Measurements from ENCODE around the gene RPL9. TPM values are rescaled to one million over a fixed set of nuclear protein-coding genes. Genes with fewer than 3 reads are reported as not detected.
A peak's percentile ranks its signal among the peaks of the same experiment; 100 is the strongest.
"Not testable (repeated sequence)": the region's sequence is repeated elsewhere in the genome, so short reads cannot be mapped to it uniquely, and the experiment has no call there.

RPL9 gene
- 1,728 TPM for polyA plus RNA-seq (2013, experiment 1 of 2)
- polyA plus RNA-seq (2013, experiment 2 of 2) = 1,807 TPM

- Histone ChIP-seq H3K9ac (ENCODE audit: low read length) (peak within 1 kb of the TSS; percentile 97), H3K4me1 (ENCODE audit: control insufficient read depth, insufficient read depth, low read depth, low read length) (peaks cover 5% of the 10 kb centered on the region), H4K8ac (ENCODE audit: low read length) (peak within 1 kb of the TSS; percentile 80), H2BK15ac (ENCODE audit: low read depth, poor library complexity, severe bottlenecking) (no peak within 1 kb of the TSS), H3K4me2 (ENCODE audit: low read length, poor library complexity, severe bottlenecking) (peak within 1 kb of the TSS; percentile 96), H3K36me3 (ENCODE audit: control insufficient read depth in 1 of 2, insufficient read depth in 2 of 2, low read depth in 1 of 2, low read length in 2 of 2) (peaks cover 11 to 56% of the 10 kb centered on the region in 2 experiments), H2BK12ac (ENCODE audit: low read length in 2 of 2) (peak within 1 kb of the TSS in 1 of 2 experiments; percentile 69), H3K27me3 (ENCODE audit: control insufficient read depth in 1 of 2, insufficient read depth in 1 of 2, low read length in 2 of 2) (no peaks in the 10 kb centered on the region), H2BK5ac (ENCODE audit: low read depth, low read length, poor library complexity, severe bottlenecking) (peak within 1 kb of the TSS; percentile 97), H3K27ac (ENCODE audit: low read length, poor library complexity, severe bottlenecking) (peak within 1 kb of the TSS; percentile 96), H3K14ac (ENCODE audit: low read length in 2 of 2) (peak within 1 kb of the TSS in 1 of 2 experiments; percentile 95), H3K23ac (ENCODE audit: low read length in 2 of 2) (peak within 1 kb of the TSS in 1 of 2 experiments; percentile 72), H3K9me3 (ENCODE audit: control insufficient read depth, low read length) (no peaks in the 10 kb centered on the region), H3K18ac (ENCODE audit: low read depth in 1 of 2, low read length in 2 of 2) (peak within 1 kb of the TSS; percentile 80 to 93), H2AFZ (ENCODE audit: low read depth, low read length) (peak within 1 kb of the TSS; percentile 69), H2BK120ac (ENCODE audit: low read depth, low read length) (no peak within 1 kb of the TSS), H4K91ac (ENCODE audit: low read length) (peak within 1 kb of the TSS; percentile 60), H3K79me1 (replicated peaks; ENCODE audit: low read length, poor library complexity, severe bottlenecking) (peaks cover 6% of the 10 kb centered on the region), H2AK5ac (ENCODE audit: low read length, severe bottlenecking) (peak within 1 kb of the TSS; percentile 83), H3K4me3 (ENCODE audit: insufficient read depth in 1 of 2, low read depth in 1 of 2, low read length in 2 of 2) (peak within 1 kb of the TSS; percentile 83 to 90), H3K4ac (ENCODE audit: low read depth in 1 of 2, low read length in 2 of 2) (peak within 1 kb of the TSS; percentile 58 to 98)
- DNase-seq = peak; percentile 99
- WGBS = under 1% methylated on average over 54 of the region's 55 CpGs
These were observed at the start of gene RPL9, which contains the start of gene LIAS for GRCh38 chr4:39458505-39459300. TSS of gene RPL9 (minus strand) at chr4:39458922. CDS start at chr4:39458439, 483 bp downstream. TSS of gene LIAS (plus strand) at chr4:39459056. CDS start at chr4:39459118, 62 bp downstream.

GRCh38 chr4:39505581-39505980, 46.9 kb upstream of the RPL9 start:
- peak overlapping the region; percentile 43 for H3K27ac ChIP-seq (ENCODE audit: low read length, poor library complexity, severe bottlenecking)
- peaks cover 15% of the 10 kb centered on the region for H3K79me1 ChIP-seq (replicated peaks; ENCODE audit: low read length, poor library complexity, severe bottlenecking)
- H3K4me3 ChIP-seq (ENCODE audit: insufficient read depth in 1 of 2, low read depth in 1 of 2, low read length in 2 of 2) = no peak overlapping the region
- H3K4ac ChIP-seq (ENCODE audit: low read depth in 1 of 2, low read length in 2 of 2) = no peak overlapping the region
- H2BK15ac ChIP-seq (ENCODE audit: low read depth, poor library complexity, severe bottlenecking) = no peak overlapping the region
- H3K36me3 ChIP-seq (ENCODE audit: control insufficient read depth in 1 of 2, insufficient read depth in 2 of 2, low read depth in 1 of 2, low read length in 2 of 2) = peaks cover 38 to 86% of the 10 kb centered on the region in 2 experiments
- H4K91ac ChIP-seq (ENCODE audit: low read length) = no peak overlapping the region
- H3K23ac ChIP-seq (ENCODE audit: low read length in 2 of 2) = no peak overlapping the region
- no CpG with 5 or more reads among the region's 1 CpG for WGBS
- peaks cover 4% of the 10 kb centered on the region for H3K4me1 ChIP-seq (ENCODE audit: control insufficient read depth, insufficient read depth, low read depth, low read length)
- no peak overlapping the region for H3K18ac ChIP-seq (ENCODE audit: low read depth in 1 of 2, low read length in 2 of 2)
- no peak overlapping the region for H3K4me2 ChIP-seq (ENCODE audit: low read length, poor library complexity, severe bottlenecking)
- no peak overlapping the region for H2AFZ ChIP-seq (ENCODE audit: low read depth, low read length)
- DNase-seq = no peak
- H2AK5ac ChIP-seq (ENCODE audit: low read length, severe bottlenecking) = no peak overlapping the region
- H3K9me3 ChIP-seq (ENCODE audit: control insufficient read depth, low read length) = no peaks in the 10 kb centered on the region
- H3K14ac ChIP-seq (ENCODE audit: low read length in 2 of 2) = no peak overlapping the region
- no peak overlapping the region for H2BK5ac ChIP-seq (ENCODE audit: low read depth, low read length, poor library complexity, severe bottlenecking)
- H2BK12ac ChIP-seq (ENCODE audit: low read length in 2 of 2) = no peak overlapping the region
- peak overlapping the region; percentile 45 for H3K9ac ChIP-seq (ENCODE audit: low read length)
- no peak overlapping the region for H4K8ac ChIP-seq (ENCODE audit: low read length)
- no peak overlapping the region for H2BK120ac ChIP-seq (ENCODE audit: low read depth, low read length)
- H3K27me3 ChIP-seq (ENCODE audit: control insufficient read depth in 1 of 2, insufficient read depth in 1 of 2, low read length in 2 of 2) = no peaks in the 10 kb centered on the region

GRCh38 chr4:39504538-39504937, 45.8 kb upstream of the RPL9 start:
- no peak overlapping the region for H2BK5ac ChIP-seq (ENCODE audit: low read depth, low read length, poor library complexity, severe bottlenecking)
- no peak overlapping the region for H3K18ac ChIP-seq (ENCODE audit: low read depth in 1 of 2, low read length in 2 of 2)
- no peak overlapping the region for H3K4me3 ChIP-seq (ENCODE audit: insufficient read depth in 1 of 2, low read depth in 1 of 2, low read length in 2 of 2)
- H3K14ac ChIP-seq (ENCODE audit: low read length in 2 of 2) = no peak overlapping the region
- no peak overlapping the region for H4K8ac ChIP-seq (ENCODE audit: low read length)
- no peak overlapping the region for H3K23ac ChIP-seq (ENCODE audit: low read length in 2 of 2)
- H3K36me3 ChIP-seq (ENCODE audit: control insufficient read depth in 1 of 2, insufficient read depth in 2 of 2, low read depth in 1 of 2, low read length in 2 of 2) = peaks cover 38 to 86% of the 10 kb centered on the region in 2 experiments
- no peak overlapping the region for H4K91ac ChIP-seq (ENCODE audit: low read length)
- no peak overlapping the region for H2BK12ac ChIP-seq (ENCODE audit: low read length in 2 of 2)
- peaks cover 12% of the 10 kb centered on the region for H3K79me1 ChIP-seq (replicated peaks; ENCODE audit: low read length, poor library complexity, severe bottlenecking)
- H2BK120ac ChIP-seq (ENCODE audit: low read depth, low read length) = no peak overlapping the region
- H2BK15ac ChIP-seq (ENCODE audit: low read depth, poor library complexity, severe bottlenecking) = no peak overlapping the region
- no peak overlapping the region for H3K4ac ChIP-seq (ENCODE audit: low read depth in 1 of 2, low read length in 2 of 2)
- H2AFZ ChIP-seq (ENCODE audit: low read depth, low read length) = no peak overlapping the region
- DNase-seq = no peak
- WGBS = 94% methylated on average over 2 of the region's 2 CpGs
- H2AK5ac ChIP-seq (ENCODE audit: low read length, severe bottlenecking) = no peak overlapping the region
- H3K4me1 ChIP-seq (ENCODE audit: control insufficient read depth, insufficient read depth, low read depth, low read length) = peaks cover 4% of the 10 kb centered on the region
- no peak overlapping the region for H3K9ac ChIP-seq (ENCODE audit: low read length)
- no peaks in the 10 kb centered on the region for H3K9me3 ChIP-seq (ENCODE audit: control insufficient read depth, low read length)
- no peak overlapping the region for H3K27ac ChIP-seq (ENCODE audit: low read length, poor library complexity, severe bottlenecking)
- H3K4me2 ChIP-seq (ENCODE audit: low read length, poor library complexity, severe bottlenecking) = no peak overlapping the region
- no peaks in the 10 kb centered on the region for H3K27me3 ChIP-seq (ENCODE audit: control insufficient read depth in 1 of 2, insufficient read depth in 1 of 2, low read length in 2 of 2)

GRCh38 chr4:39502664-39503035, 43.9 kb upstream of the RPL9 start:
- H3K27ac ChIP-seq (ENCODE audit: low read length, poor library complexity, severe bottlenecking) = peak overlapping the region; percentile 74
- H3K18ac ChIP-seq (ENCODE audit: low read depth in 1 of 2, low read length in 2 of 2); H2BK12ac ChIP-seq (ENCODE audit: low read length in 2 of 2); H4K8ac ChIP-seq (ENCODE audit: low read length); H3K79me1 ChIP-seq (replicated peaks; ENCODE audit: low read length, poor library complexity, severe bottlenecking); H3K27me3 ChIP-seq (ENCODE audit: control insufficient read depth in 1 of 2, insufficient read depth in 1 of 2, low read length in 2 of 2); DNase-seq; H3K14ac ChIP-seq (ENCODE audit: low read length in 2 of 2); H2AFZ ChIP-seq (ENCODE audit: low read depth, low read length); H3K4ac ChIP-seq (ENCODE audit: low read depth in 1 of 2, low read length in 2 of 2); H2BK15ac ChIP-seq (ENCODE audit: low read depth, poor library complexity, severe bottlenecking); H3K23ac ChIP-seq (ENCODE audit: low read length in 2 of 2); H4K91ac ChIP-seq (ENCODE audit: low read length); H3K9me3 ChIP-seq (ENCODE audit: control insufficient read depth, low read length); H2BK5ac ChIP-seq (ENCODE audit: low read depth, low read length, poor library complexity, severe bottlenecking); H3K4me2 ChIP-seq (ENCODE audit: low read length, poor library complexity, severe bottlenecking); H2AK5ac ChIP-seq (ENCODE audit: low read length, severe bottlenecking); H3K4me1 ChIP-seq (ENCODE audit: control insufficient read depth, insufficient read depth, low read depth, low read length); H2BK120ac ChIP-seq (ENCODE audit: low read depth, low read length): not testable (repeated sequence)
- peaks cover 28 to 86% of the 10 kb centered on the region in 2 experiments for H3K36me3 ChIP-seq (ENCODE audit: control insufficient read depth in 1 of 2, insufficient read depth in 2 of 2, low read depth in 1 of 2, low read length in 2 of 2)
- H3K4me3 ChIP-seq (ENCODE audit: insufficient read depth in 1 of 2, low read depth in 1 of 2, low read length in 2 of 2) = peak overlapping the region in 1 of 2 experiments; percentile 19
- peak overlapping the region; percentile 90 for H3K9ac ChIP-seq (ENCODE audit: low read length)
- WGBS = 96% methylated on average over 3 of the region's 4 CpGs
